Vagina (tissue), 2 donors: ENCODE measurements around the gene LRRN2. TPM values are rescaled to one million over a fixed set of nuclear protein-coding genes. Genes with fewer than 3 reads are reported as not detected.

Experiments
- DNase-seq, 2 donors: peaks; one replicate each; pipeline ENCODE4 v3.0.0-alpha.2; 2017; ENCODE audit errors: extremely low spot score in 2 of 2
- H3K27ac ChIP-seq: fragments of 200-600 bp; sonication (generic); one replicate; pipeline ENCODE4 v1.5.1; 2019
- H3K27me3 ChIP-seq: fragments of 200-600 bp; sonication (generic); one replicate; pipeline ENCODE4 v1.5.1; 2019
- H3K36me3 ChIP-seq, 2 donors: fragments of 200-600 bp; sonication (generic); one replicate each; pipeline ENCODE4 v1.5.1; 2017 to 2019
- H3K4me1 ChIP-seq: fragments of 200-600 bp; sonication (generic); one replicate; pipeline ENCODE4 v1.5.1; 2019
- H3K4me3 ChIP-seq, 2 donors: fragments of 200-600 bp; sonication (generic); 1 replicate in 1 of 2; 2 replicates in 1 of 2; pipeline ENCODE4 v1.5.1; 2016 to 2019
- H3K9me3 ChIP-seq: fragments of 200-600 bp; sonication (generic); one replicate; pipeline ENCODE4 v1.5.1; 2019
- POLR2A ChIP-seq, 2 donors: fragments of 450-650 bp; IDR thresholded peaks; one replicate each; pipeline ENCODE4 v1.6.1; 2017; ENCODE audit warnings: antibody characterized with exemption in 2 of 2, mild to moderate bottlenecking in 2 of 2, moderate library complexity in 2 of 2
- POLR2AphosphoS5 ChIP-seq, 2 donors: sonication (generic); formaldehyde crosslinking; IDR thresholded peaks; one replicate each; pipeline ENCODE4 v1.9.0; 2017; ENCODE audit warnings: antibody characterized with exemption in 2 of 2, mild to moderate bottlenecking in 2 of 2, low read depth in 1 of 2; ENCODE audit not compliant: insufficient read depth in 1 of 2
- intact Hi-C: fragments of 100-400 bp; cut with DNase I; formaldehyde crosslinking; loops from one replicate; pipeline ENCODE4 v1.15.1; 2023
- total RNA-seq: library from RNA; depleted of rRNA; stranded (reverse); fragments of >200 nt; gene quantifications from one replicate; pipeline ENCODE4 v1.2.3, GENCODE V29; 2016
- TF ChIP-seq, protein P1 (sequence below), 3 experiments: fragments of 450-650 bp in 2 of 3; fragments of 200-600 bp in 1 of 3; sonication (generic) in 1 of 3; IDR thresholded peaks; one replicate each; pipeline ENCODE4 v1.5.1; 2017 to 2019; ENCODE audit warnings: antibody characterized with exemption in 3 of 3, mild to moderate bottlenecking in 2 of 3, moderate library complexity in 2 of 3

The LRRN2 gene
- total RNA-seq, 1 donor from 2014 or later = 3.4 TPM

DNA sequence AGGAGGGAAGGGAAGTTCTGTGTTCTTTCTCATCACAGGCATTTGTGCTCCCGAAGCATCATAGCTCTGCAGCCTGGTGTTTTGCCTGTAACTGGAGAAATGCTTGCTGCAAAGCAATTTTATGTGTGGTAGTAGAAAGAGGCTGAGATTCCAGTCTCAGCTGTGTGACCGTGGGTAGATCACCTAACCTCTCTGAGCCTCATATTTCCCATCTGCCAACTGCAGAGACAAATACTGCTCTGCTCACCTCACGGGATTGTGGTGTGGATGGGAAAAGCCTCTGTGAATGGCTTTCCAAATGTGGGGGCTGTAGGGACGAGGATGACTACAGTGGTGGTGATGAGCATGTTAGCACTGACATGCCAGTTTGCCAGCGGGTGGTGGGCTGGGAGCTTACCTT, 85.3 kb downstream of the LRRN2 start:
- H3K36me3 ChIP-seq = no peaks in the 10 kb centered on the region

DNA sequence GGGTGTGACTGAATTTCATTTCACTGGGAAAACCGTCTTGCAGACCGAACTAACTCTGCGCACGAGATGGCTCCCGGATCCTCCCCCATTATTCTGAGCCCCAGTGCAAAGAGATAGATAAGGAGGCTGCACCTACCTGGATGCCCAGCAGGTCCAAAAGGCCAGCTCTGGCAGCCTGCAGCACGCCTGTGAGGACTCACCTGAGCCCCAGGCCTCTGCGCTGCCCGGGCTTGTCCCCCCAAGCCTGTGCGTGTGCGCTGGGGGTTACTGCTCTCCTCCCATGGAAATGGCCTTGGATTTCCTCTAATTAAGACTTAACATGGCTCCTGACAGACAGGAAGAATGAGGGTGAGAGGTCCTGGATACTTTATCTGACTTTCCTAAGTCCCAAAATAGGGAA, 85.9 kb downstream of the LRRN2 start:
- TF ChIP-seq POLR2A (IDR thresholded peaks at IDR 0.05) = no peak
- no peaks in the 10 kb centered on the region for H3K36me3 ChIP-seq
- H3K9me3 ChIP-seq = no peaks in the 10 kb centered on the region
- intact Hi-C loops = no loop called here
- H3K27me3 ChIP-seq = no peaks in the 10 kb centered on the region
- DNase-seq = no peak
- H3K27ac ChIP-seq = no peak overlapping the region
- no peak overlapping the region for H3K4me3 ChIP-seq
- H3K4me1 ChIP-seq = no peaks in the 10 kb centered on the region

More for the DNA sequence above, 85.3 kb downstream of the LRRN2 start:
- H3K4me3 ChIP-seq = no peak overlapping the region
- intact Hi-C loops = no loop called here
- no peaks in the 10 kb centered on the region for H3K9me3 ChIP-seq
- DNase-seq = no peak
- no peak overlapping the region for H3K27ac ChIP-seq
- no peaks in the 10 kb centered on the region for H3K4me1 ChIP-seq
- H3K27me3 ChIP-seq = no peaks in the 10 kb centered on the region
- TF ChIP-seq POLR2AphosphoS5 (IDR thresholded peaks at IDR 0.05; ENCODE audit: insufficient read depth in 1 of 2, low read depth in 1 of 2) (no peak), POLR2A (IDR thresholded peaks at IDR 0.05) (no peak)
- TF ChIP-seq, protein P1, sequence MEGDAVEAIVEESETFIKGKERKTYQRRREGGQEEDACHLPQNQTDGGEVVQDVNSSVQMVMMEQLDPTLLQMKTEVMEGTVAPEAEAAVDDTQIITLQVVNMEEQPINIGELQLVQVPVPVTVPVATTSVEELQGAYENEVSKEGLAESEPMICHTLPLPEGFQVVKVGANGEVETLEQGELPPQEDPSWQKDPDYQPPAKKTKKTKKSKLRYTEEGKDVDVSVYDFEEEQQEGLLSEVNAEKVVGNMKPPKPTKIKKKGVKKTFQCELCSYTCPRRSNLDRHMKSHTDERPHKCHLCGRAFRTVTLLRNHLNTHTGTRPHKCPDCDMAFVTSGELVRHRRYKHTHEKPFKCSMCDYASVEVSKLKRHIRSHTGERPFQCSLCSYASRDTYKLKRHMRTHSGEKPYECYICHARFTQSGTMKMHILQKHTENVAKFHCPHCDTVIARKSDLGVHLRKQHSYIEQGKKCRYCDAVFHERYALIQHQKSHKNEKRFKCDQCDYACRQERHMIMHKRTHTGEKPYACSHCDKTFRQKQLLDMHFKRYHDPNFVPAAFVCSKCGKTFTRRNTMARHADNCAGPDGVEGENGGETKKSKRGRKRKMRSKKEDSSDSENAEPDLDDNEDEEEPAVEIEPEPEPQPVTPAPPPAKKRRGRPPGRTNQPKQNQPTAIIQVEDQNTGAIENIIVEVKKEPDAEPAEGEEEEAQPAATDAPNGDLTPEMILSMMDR (IDR thresholded peaks at IDR 0.05) = no peak

DNA sequence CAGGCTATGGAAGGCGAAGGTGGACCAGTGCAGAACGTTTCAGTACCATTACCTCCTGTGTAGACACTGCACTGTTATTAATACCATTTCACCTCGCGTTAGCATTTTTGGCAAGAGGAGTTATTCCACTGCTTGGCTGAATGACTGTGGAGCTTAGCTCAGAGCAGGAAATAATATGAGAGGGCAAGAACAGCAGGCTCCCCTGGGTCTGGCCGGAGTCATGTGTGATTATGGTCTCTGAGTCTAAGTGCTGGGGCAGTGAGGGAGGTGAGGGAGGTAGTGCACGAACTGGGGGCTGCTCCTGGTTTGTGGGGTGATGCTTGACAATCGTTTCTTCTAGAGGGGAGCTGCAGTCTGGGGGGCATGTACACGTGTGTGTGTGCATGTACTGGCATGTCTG, 86.4 kb downstream of the LRRN2 start:
- intact Hi-C loops = no loop called here

DNA sequence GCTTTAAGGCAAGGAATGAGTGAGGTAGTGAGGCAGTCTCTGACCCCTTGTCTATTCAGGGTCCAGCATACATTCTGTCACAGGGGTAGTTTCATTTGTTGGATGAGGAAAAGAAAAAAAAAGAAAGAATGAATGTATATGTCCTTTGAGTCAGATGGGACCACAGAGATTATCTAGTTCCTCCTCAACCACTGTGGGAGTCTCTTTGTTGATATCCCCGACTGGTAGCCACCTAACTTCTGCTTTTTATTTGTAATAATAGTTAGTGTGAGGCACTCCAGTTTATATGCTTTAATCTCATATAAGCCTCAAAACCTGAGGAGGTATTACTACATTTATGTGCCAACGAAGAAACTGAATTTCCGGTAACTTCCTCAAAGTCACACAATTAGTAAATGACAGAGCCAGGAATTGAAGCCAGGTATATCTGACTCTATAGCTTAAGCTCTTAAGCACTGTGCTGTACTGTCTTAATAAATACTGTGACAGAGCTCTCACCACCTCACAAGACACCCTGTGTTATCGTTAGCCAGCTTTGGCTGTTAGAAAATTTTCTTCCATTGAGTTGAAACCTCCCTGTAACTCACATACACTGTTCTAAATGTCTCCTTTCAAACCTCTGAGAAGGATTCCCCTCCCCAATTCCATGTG, 87.1 kb downstream of the LRRN2 start:
- DNase-seq = no peak
- H3K9me3 ChIP-seq = no peaks in the 10 kb centered on the region
- H3K27ac ChIP-seq = no peak overlapping the region
- H3K36me3 ChIP-seq = no peaks in the 10 kb centered on the region
- H3K4me1 ChIP-seq = no peaks in the 10 kb centered on the region
- no peaks in the 10 kb centered on the region for H3K27me3 ChIP-seq
- TF ChIP-seq, protein P1 (IDR thresholded peaks at IDR 0.05) = no peak
- TF ChIP-seq POLR2AphosphoS5 (IDR thresholded peaks at IDR 0.05; ENCODE audit: insufficient read depth in 1 of 2, low read depth in 1 of 2) (no peak), POLR2A (IDR thresholded peaks at IDR 0.05) (no peak)
- intact Hi-C loops = no loop called here
- no peak overlapping the region for H3K4me3 ChIP-seq

More for the DNA sequence above, 86.4 kb downstream of the LRRN2 start:
- TF ChIP-seq, protein P1 (IDR thresholded peaks at IDR 0.05) = no peak
- TF ChIP-seq POLR2A (IDR thresholded peaks at IDR 0.05) (no peak), POLR2AphosphoS5 (IDR thresholded peaks at IDR 0.05; ENCODE audit: insufficient read depth in 1 of 2, low read depth in 1 of 2) (no peak)
- DNase-seq = no peak
- Histone ChIP-seq H3K27me3 (no peaks in the 10 kb centered on the region), H3K4me3 (no peak overlapping the region), H3K9me3 (no peaks in the 10 kb centered on the region), H3K4me1 (no peaks in the 10 kb centered on the region), H3K27ac (no peak overlapping the region), H3K36me3 (no peaks in the 10 kb centered on the region)

DNA sequence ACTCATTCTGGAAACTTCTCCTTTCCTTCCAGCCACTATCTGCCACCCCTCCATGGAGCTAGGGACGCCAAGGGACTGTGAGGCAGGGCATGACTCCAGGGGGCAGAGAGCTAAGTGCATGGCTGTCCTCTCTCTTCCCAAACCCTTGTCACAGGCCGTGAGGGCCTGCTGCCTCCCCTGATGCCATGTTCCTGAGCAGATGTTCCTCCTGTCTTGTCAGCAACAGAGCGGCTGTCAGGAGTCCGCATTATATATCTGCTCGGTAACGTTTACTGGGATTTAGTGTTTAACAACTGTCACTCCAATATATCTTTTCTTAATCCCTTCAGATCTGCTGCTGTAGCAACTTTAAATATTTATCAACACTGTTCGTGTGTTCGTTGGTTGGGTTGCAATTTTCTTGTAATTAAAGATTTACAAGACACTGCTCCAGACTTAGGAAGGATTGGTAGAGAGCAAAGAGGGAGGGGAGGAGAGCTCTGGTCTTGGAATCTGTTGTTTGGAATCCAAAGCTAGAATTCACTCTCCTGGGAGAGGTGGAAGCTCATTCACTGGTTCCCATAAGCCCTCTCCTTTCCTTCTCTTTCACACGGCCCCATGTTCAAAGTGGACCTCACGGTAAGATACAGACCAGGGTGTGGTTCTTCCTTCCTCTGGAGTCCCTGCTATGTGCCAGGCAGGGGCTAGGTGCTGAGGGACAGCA, 93.1 kb downstream of the LRRN2 start:
- Histone ChIP-seq H3K27ac (no peak overlapping the region), H3K36me3 (no peaks in the 10 kb centered on the region), H3K4me1 (no peaks in the 10 kb centered on the region), H3K9me3 (no peaks in the 10 kb centered on the region), H3K27me3 (no peaks in the 10 kb centered on the region), H3K4me3 (no peak overlapping the region)
- intact Hi-C loops = no loop called here
- no peak for DNase-seq
- TF ChIP-seq POLR2A (IDR thresholded peaks at IDR 0.05) (no peak), POLR2AphosphoS5 (IDR thresholded peaks at IDR 0.05; ENCODE audit: insufficient read depth in 1 of 2, low read depth in 1 of 2) (no peak)
- TF ChIP-seq, protein P1 (IDR thresholded peaks at IDR 0.05) = no peak
